NCI-H69 (cell line): ENCODE measurements around the gene XPOT.

Experiments
- DNase-seq: peaks from one replicate; lab custom pipeline; 2025; lab: John Stamatoyannopoulos, UW

The XPOT gene

GRCh38 chr12:64469455-64470142, 65.4 kb downstream of the XPOT start:
- DNase-seq = no peak

- DNase-seq = no peak
These were observed 66.3 kb downstream of the XPOT start for GRCh38 chr12:64470495-64470894.

- no peak for DNase-seq
These were observed 69.0 kb downstream of the XPOT start for GRCh38 chr12:64473176-64473575.

GRCh38 chr12:64475518-64475917, 71.3 kb downstream of the XPOT start:
- no peak for DNase-seq

GRCh38 chr12:64476844-64477243, 72.7 kb downstream of the XPOT start:
- no peak for DNase-seq

GRCh38 chr12:64478661-64479060, 74.5 kb downstream of the XPOT start:
- DNase-seq = no peak

- no peak for DNase-seq
These were observed 76.0 kb downstream of the XPOT start for GRCh38 chr12:64480148-64480547.

- DNase-seq = no peak
These were observed 82.5 kb downstream of the XPOT start for GRCh38 chr12:64486657-64487056.

GRCh38 chr12:64491718-64492117, 87.5 kb downstream of the XPOT start:
- DNase-seq = no peak

- DNase-seq = no peak
These were observed 89.3 kb downstream of the XPOT start for GRCh38 chr12:64493513-64493912.

GRCh38 chr12:64494998-64495729, 91.0 kb downstream of the XPOT start:
- DNase-seq = no peak

- DNase-seq = no peak
These were observed 92.7 kb downstream of the XPOT start for GRCh38 chr12:64496839-64497400.

- no peak for DNase-seq
These were observed 93.3 kb downstream of the XPOT start for GRCh38 chr12:64497484-64497883.

- no peak for DNase-seq
These were observed 93.7 kb downstream of the XPOT start for GRCh38 chr12:64497903-64498302.

GRCh38 chr12:64500394-64500793, 96.2 kb downstream of the XPOT start:
- no peak for DNase-seq
